Stimulated activated naive CD4-positive, alpha-beta T cell treated with Interleukin-2 at 50 U/mL for 16 hours (primary cell): Measurements from ENCODE around the gene RASA3.
"Not testable (repeated sequence)": the region's sequence is repeated elsewhere in the genome, so short reads cannot be mapped to it uniquely, and the experiment has no call there.

Source experiments
- DNase-seq: peaks from one replicate; lab custom pipeline; 2025; lab: John Stamatoyannopoulos, UW

Gene RASA3

GRCh38 chr13:114001331-114002008 is 131.0 kb downstream of the RASA3 start:
- DNase-seq: no peak

- no peak for DNase-seq
Measured at GRCh38 chr13:114000151-114001040, 132.0 kb downstream of the RASA3 start.

- DNase-seq: no peak
Measured at GRCh38 chr13:113999618-113999910, 132.9 kb downstream of the RASA3 start.

- no peak for DNase-seq
Measured at GRCh38 chr13:113998781-113999617, 133.4 kb downstream of the RASA3 start.

GRCh38 chr13:113997845-113998751 is 134.3 kb downstream of the RASA3 start:
- no peak for DNase-seq

GRCh38 chr13:113996912-113997745 is 135.3 kb downstream of the RASA3 start:
- DNase-seq: no peak

- DNase-seq: no peak
Measured at GRCh38 chr13:113996081-113996911, 136.1 kb downstream of the RASA3 start.

GRCh38 chr13:113995051-113995601 is 137.3 kb downstream of the RASA3 start:
- DNase-seq: no peak

- DNase-seq: no peak
Measured at GRCh38 chr13:113992276-113993005, 140.0 kb downstream of the RASA3 start.

- DNase-seq: no peak
Measured at GRCh38 chr13:113991676-113992179, 140.7 kb downstream of the RASA3 start.

- DNase-seq: no peak
Measured at GRCh38 chr13:113991191-113991669, 141.2 kb downstream of the RASA3 start.

GRCh38 chr13:113990321-113990837 is 142.0 kb downstream of the RASA3 start:
- DNase-seq: no peak

- DNase-seq: no peak
Measured at GRCh38 chr13:113989585-113990300, 142.7 kb downstream of the RASA3 start.

- not testable (repeated sequence) for DNase-seq
Measured at GRCh38 chr13:113988859-113989258, 143.6 kb downstream of the RASA3 start.

- no peak for DNase-seq
Measured at GRCh38 chr13:113982296-113982661, 150.1 kb downstream of the RASA3 start.

- no peak for DNase-seq
Measured at GRCh38 chr13:113981611-113982295, 150.7 kb downstream of the RASA3 start.

- DNase-seq: no peak
Measured at GRCh38 chr13:113981194-113981605, 151.2 kb downstream of the RASA3 start.
